LNCaP clone FGC (cell line): ENCODE measurements around the gene BEX4.
"Not testable (repeated sequence)": the region's sequence is repeated elsewhere in the genome, so short reads cannot be mapped to it uniquely, and the experiment has no call there.

Source experiments
- DNase-seq: peaks from one replicate; pipeline ENCODE4 v3.0.0-alpha.2; 2011; ENCODE audit warnings: low read depth
- H3K4me3 ChIP-seq: 2 replicates; pipeline ENCODE4 v1.5.1; 2011; ENCODE audit warnings: mild to moderate bottlenecking, low read depth, low read length, control low read depth
- TF ChIP-seq, protein P1 (sequence below): IDR thresholded peaks from 2 replicates; pipeline ENCODE4 v1.5.1; 2012; ENCODE audit warnings: mild to moderate bottlenecking; ENCODE audit not compliant: control insufficient read depth, insufficient read depth; ENCODE audit errors: extremely low read depth

Gene BEX4, protein sequence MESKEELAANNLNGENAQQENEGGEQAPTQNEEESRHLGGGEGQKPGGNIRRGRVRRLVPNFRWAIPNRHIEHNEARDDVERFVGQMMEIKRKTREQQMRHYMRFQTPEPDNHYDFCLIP

DNA sequence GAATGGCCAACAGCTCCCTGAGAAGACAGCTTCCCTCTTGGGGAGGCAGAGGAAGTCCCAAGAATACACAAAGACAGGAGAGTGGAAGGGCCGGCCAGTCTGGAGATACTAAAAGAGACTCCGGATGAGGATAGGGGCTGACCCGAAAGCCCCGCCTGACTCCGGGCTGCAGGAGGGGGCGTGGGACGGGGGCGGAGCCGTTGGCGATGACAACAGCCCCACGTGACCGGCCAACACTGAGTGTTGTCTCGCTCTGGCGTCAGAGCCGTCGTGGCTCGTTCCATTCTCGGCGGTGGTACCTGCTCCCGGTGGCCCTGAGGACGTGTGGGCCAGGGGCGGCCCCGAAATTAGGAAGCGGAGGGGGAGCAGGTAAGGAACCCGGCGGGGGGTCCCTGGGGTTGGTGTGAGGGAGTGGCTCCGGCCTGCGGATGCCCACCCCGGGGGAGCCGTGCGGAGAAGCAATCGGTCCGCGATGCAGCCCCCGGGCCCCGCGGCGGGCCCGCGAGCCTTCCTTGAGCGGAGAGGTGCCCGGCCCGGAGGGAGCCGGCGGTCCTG lies at the start of gene BEX4:
BEX4 (plus strand) TSS at position 239 of the 555 bp plus-strand sequence. CDS start 1,046 bp downstream, outside the sequence.
- TF ChIP-seq, protein P1, sequence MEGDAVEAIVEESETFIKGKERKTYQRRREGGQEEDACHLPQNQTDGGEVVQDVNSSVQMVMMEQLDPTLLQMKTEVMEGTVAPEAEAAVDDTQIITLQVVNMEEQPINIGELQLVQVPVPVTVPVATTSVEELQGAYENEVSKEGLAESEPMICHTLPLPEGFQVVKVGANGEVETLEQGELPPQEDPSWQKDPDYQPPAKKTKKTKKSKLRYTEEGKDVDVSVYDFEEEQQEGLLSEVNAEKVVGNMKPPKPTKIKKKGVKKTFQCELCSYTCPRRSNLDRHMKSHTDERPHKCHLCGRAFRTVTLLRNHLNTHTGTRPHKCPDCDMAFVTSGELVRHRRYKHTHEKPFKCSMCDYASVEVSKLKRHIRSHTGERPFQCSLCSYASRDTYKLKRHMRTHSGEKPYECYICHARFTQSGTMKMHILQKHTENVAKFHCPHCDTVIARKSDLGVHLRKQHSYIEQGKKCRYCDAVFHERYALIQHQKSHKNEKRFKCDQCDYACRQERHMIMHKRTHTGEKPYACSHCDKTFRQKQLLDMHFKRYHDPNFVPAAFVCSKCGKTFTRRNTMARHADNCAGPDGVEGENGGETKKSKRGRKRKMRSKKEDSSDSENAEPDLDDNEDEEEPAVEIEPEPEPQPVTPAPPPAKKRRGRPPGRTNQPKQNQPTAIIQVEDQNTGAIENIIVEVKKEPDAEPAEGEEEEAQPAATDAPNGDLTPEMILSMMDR: no peak
- DNase-seq: peak; percentile 28
- H3K4me3 ChIP-seq: peak within 1 kb of the TSS; percentile 69

GRCh38 chrX:103170216-103170615 lies 44.7 kb upstream of the BEX4 start:
- H3K4me3 ChIP-seq: no peak overlapping the region
- no peak for DNase-seq
- TF ChIP-seq, protein P1: no peak

GRCh38 chrX:103171353-103171752 lies 43.6 kb upstream of the BEX4 start:
- DNase-seq: no peak
- TF ChIP-seq, protein P1: no peak
- H3K4me3 ChIP-seq: no peak overlapping the region

- H3K4me3 ChIP-seq, DNase-seq: not testable (repeated sequence)
Measured at GRCh38 chrX:103175256-103175655, 39.7 kb upstream of the BEX4 start.

DNA sequence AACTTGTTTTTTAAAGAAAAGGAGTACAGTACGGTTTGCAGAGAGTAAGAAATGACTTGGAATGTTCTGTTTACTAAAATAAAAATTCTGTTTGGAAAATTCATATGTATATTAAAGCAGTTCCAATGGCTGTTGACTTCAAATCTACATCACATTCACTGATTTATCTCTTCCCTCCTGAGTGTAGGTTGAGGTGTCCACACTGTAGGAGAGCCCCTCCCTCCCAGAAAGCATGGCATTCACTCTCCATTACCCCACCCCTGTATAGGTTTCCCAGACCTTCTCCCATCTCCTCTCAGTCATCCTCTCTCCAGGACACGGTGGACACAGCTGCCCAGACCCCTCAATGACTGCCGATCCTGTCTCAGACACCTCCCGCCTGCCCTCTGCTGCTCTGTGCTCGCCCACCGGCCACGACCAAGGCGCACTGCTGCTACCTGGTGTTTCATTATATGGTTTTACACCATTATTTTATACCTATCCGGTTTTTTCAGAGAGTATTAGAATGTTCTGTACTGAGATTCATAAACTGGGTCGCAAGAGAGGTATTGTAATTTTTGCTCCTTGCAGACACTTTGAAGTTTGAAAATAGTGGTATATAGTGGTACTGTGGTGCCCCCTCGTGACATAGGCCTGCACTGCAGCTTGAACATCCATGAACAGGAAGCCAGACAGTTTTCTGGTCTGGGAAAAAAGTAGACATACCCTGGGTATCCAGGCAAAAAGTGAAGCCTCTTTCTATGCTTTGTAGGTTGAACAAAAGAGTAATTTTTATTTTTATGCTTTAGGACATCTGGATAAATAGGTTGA lies 38.8 kb upstream of the BEX4 start:
- no peak for DNase-seq
- TF ChIP-seq, protein P1: peak; percentile 63
- no peak overlapping the region for H3K4me3 ChIP-seq

- DNase-seq: no peak
- TF ChIP-seq, protein P1: no peak
- H3K4me3 ChIP-seq: no peak overlapping the region
Measured at GRCh38 chrX:103177556-103177955, 37.4 kb upstream of the BEX4 start.

GRCh38 chrX:103183912-103184311 lies 31.0 kb upstream of the BEX4 start:
- no peak overlapping the region for H3K4me3 ChIP-seq
- DNase-seq: no peak
- TF ChIP-seq, protein P1: no peak
